CD4-positive, alpha-beta T cell treated with Interleukin-15 for 1 hour (primary cell): Measurements from ENCODE around the gene LBH.
"Not testable (repeated sequence)": the region's sequence is repeated elsewhere in the genome, so short reads cannot be mapped to it uniquely, and the experiment has no call there.

Experiments
- DNase-seq: peaks from one replicate; pipeline ENCODE4 v3.0.0-alpha.2; 2020

Gene LBH

GRCh38 chr2:30259827-30260679 lies 28.7 kb downstream of the LBH start:
- DNase-seq, result no peak

- DNase-seq, result no peak
These were observed 29.6 kb downstream of the LBH start for GRCh38 chr2:30260941-30261340.

- DNase-seq, result no peak
These were observed 30.4 kb downstream of the LBH start for GRCh38 chr2:30261695-30262211.

GRCh38 chr2:30262716-30263309 lies 31.5 kb downstream of the LBH start:
- no peak for DNase-seq

GRCh38 chr2:30264274-30264673 lies 32.9 kb downstream of the LBH start:
- no peak for DNase-seq

- no peak for DNase-seq
These were observed 34.0 kb downstream of the LBH start for GRCh38 chr2:30265052-30266015.

- peak; percentile 76 for DNase-seq
These were observed 34.8 kb downstream of the LBH start for GRCh38 chr2:30266051-30266621.

- no peak for DNase-seq
These were observed 35.4 kb downstream of the LBH start for GRCh38 chr2:30266705-30267104.

GRCh38 chr2:30267161-30267975 lies 36.0 kb downstream of the LBH start:
- no peak for DNase-seq

GRCh38 chr2:30268296-30268871 lies 37.0 kb downstream of the LBH start:
- DNase-seq, result no peak

- DNase-seq, result not testable (repeated sequence)
These were observed 37.9 kb downstream of the LBH start for GRCh38 chr2:30269114-30269770.

GRCh38 chr2:30269771-30270145 lies 38.4 kb downstream of the LBH start:
- no peak for DNase-seq

GRCh38 chr2:30270166-30270565 lies 38.8 kb downstream of the LBH start:
- DNase-seq, result no peak

- DNase-seq, result no peak
These were observed 40.0 kb downstream of the LBH start for GRCh38 chr2:30271301-30271700.

GRCh38 chr2:30272286-30272685 lies 41.0 kb downstream of the LBH start:
- DNase-seq, result no peak

GRCh38 chr2:30272761-30273573 lies 41.6 kb downstream of the LBH start:
- DNase-seq, result no peak

GRCh38 chr2:30273574-30273929 lies 42.2 kb downstream of the LBH start:
- no peak for DNase-seq

GRCh38 chr2:30275256-30275655 lies 43.9 kb downstream of the LBH start:
- no peak for DNase-seq

- DNase-seq, result no peak
These were observed 45.1 kb downstream of the LBH start for GRCh38 chr2:30276455-30276911.

GRCh38 chr2:30277582-30277981 lies 46.2 kb downstream of the LBH start:
- no peak for DNase-seq
